OCI-LY1 (cell line): Measurements from ENCODE around the gene CCDC187.

Experiments
- CTCF ChIP-seq: fragments of 200-600 bp; sonication (generic), shearing (Covaris generic); IDR thresholded peaks from 2 replicates; pipeline ENCODE4 v1.5.1; 2017; ENCODE audit warnings: mild to moderate bottlenecking, antibody characterized with exemption, low read length, moderate library complexity, mixed read lengths
- EZH2 ChIP-seq: fragments of 200-600 bp; sonication (generic), shearing (Covaris generic); IDR thresholded peaks from 2 replicates; pipeline ENCODE4 v1.8.0; 2017; ENCODE audit warnings: borderline replicate concordance, mixed run types, mild to moderate bottlenecking, antibody characterized with exemption, low read length, moderate library complexity, mixed read lengths

GRCh38 chr9:136204145-136204805, 99.6 kb downstream of the CCDC187 start:
- no peak for TF ChIP-seq CTCF
- TF ChIP-seq EZH2: no peak
